Lower leg skin (tissue), 4 donors: ENCODE results near the gene APBA2. TPM values are rescaled to one million over a fixed set of nuclear protein-coding genes. Genes with fewer than 3 reads are reported as not detected.

Source experiments
- DNase-seq, 2 donors: peaks; one replicate each; pipeline ENCODE4 v3.0.0-alpha.2; 2019; ENCODE audit warnings: low spot score in 2 of 2
- H3K4me3 ChIP-seq: fragments of 200-600 bp; sonication (generic); 2 replicates; pipeline ENCODE4 v1.5.1; 2017; ENCODE audit warnings: mild to moderate bottlenecking, low read depth; ENCODE audit not compliant: poor library complexity, severe bottlenecking
- CTCF ChIP-seq, 3 donors: fragments of 450-650 bp; IDR thresholded peaks; one replicate each; pipeline ENCODE4 v1.5.1; 2016; ENCODE audit warnings: antibody characterized with exemption in 3 of 3, mild to moderate bottlenecking in 3 of 3, moderate library complexity in 2 of 3
- POLR2A ChIP-seq, 2 donors: fragments of 450-650 bp; IDR thresholded peaks; one replicate each; pipeline ENCODE4 v1.6.1; 2016 to 2017; ENCODE audit warnings: antibody characterized with exemption in 2 of 2, mild to moderate bottlenecking in 1 of 2, moderate library complexity in 1 of 2
- WGBS, 2 donors: methylation state at CpG; one replicate each; pipeline ENCODE4 v1.1.5; 2018; 5-methylcytosine and 5-hydroxymethylcytosine counted together
- intact Hi-C: fragments of 100-400 bp; cut with DNase I; formaldehyde crosslinking; loops from one replicate; pipeline ENCODE4 v1.15.0; 2023; ENCODE audit warnings: low total_unique reads
- total RNA-seq, 4 donors: library from RNA; depleted of rRNA; stranded (reverse); fragments of >200 nt; gene quantifications; one replicate each; pipeline ENCODE4 v1.1.0, GENCODE V29; 2016

The APBA2 gene
- total RNA-seq, 4 donors from 2014 or later: 0.80 to 1.9 (median 1.6) TPM

GRCh38 chr15:29105151-29105854 lies 219.5 kb downstream of the APBA2 start:
- 80 to 81% methylated on average over 21 to 22 of the region's 22 CpGs for WGBS, 2 donors
- DNase-seq: no peak
- H3K4me3 ChIP-seq: no peak overlapping the region
- TF ChIP-seq POLR2A (IDR thresholded peaks at IDR 0.05): no peak
- TF ChIP-seq CTCF (IDR thresholded peaks at IDR 0.05): no peak
- intact Hi-C loops: no loop called here

GRCh38 chr15:29106116-29106515 lies 220.3 kb downstream of the APBA2 start:
- intact Hi-C loops: no loop called here

DNA sequence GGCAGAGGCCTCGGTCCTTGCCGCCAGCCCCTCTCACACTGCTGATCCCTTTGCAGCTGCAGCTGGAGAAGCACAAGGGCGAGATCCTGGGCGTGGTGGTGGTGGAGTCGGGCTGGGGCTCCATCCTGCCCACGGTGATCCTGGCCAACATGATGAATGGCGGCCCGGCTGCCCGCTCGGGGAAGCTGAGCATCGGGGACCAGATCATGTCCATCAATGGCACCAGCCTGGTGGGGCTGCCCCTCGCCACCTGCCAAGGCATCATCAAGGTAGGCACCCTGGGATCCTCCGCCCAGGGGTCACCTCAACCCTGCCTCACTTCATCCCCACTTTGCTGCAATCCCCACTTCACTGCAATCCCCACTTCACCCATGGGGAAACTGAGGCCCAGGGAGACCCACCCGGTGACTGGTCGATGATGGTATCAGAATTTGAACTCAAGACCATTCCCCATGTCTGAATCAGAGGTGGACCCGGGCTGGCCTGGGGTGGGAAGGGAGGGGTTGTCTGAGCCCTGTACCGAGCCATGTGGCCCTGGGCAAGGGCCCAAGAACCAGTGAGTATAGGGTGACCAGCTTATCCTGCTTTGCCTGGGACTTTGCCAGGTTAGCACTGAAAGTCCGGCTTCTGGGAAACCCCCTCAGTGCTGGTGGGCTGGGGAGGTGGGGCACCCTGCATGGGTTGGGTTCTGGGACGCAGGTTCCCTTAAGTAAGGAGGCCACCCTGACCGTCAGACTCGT lies 220.9 kb downstream of the APBA2 start:
- intact Hi-C loops: no loop called here
- no peak for DNase-seq
- no peak for TF ChIP-seq POLR2A (IDR thresholded peaks at IDR 0.05)
- no peak for TF ChIP-seq CTCF (IDR thresholded peaks at IDR 0.05)
- no peak overlapping the region for H3K4me3 ChIP-seq
- 89 to 91% methylated on average over 19 to 21 of the region's 21 CpGs for WGBS, 2 donors

More at GRCh38 chr15:29106116-29106515, 220.3 kb downstream of the APBA2 start:
- DNase-seq: no peak
- TF ChIP-seq POLR2A (IDR thresholded peaks at IDR 0.05) (no peak), CTCF (IDR thresholded peaks at IDR 0.05) (no peak)
- no peak overlapping the region for H3K4me3 ChIP-seq
- WGBS, 2 donors: 87 to 95% methylated on average over 3 to 4 of the region's 4 CpGs

GRCh38 chr15:29107291-29107890 lies 221.6 kb downstream of the APBA2 start:
- 81 to 89% methylated on average over 5 to 17 of the region's 19 CpGs for WGBS, 2 donors

More at GRCh38 chr15:29107291-29107890, 221.6 kb downstream of the APBA2 start:
- DNase-seq: no peak
- no peak for TF ChIP-seq POLR2A (IDR thresholded peaks at IDR 0.05)
- no peak for TF ChIP-seq CTCF (IDR thresholded peaks at IDR 0.05)
- intact Hi-C loops: no loop called here
- H3K4me3 ChIP-seq: no peak overlapping the region
